ENCODE data around the gene WDR75. TPM values are rescaled to one million over a fixed set of nuclear protein-coding genes. Genes with fewer than 3 reads are reported as not detected.

WDR75 gene
- total RNA-seq, 1 experiment from 2014 or later: 70.2 TPM

DNA sequence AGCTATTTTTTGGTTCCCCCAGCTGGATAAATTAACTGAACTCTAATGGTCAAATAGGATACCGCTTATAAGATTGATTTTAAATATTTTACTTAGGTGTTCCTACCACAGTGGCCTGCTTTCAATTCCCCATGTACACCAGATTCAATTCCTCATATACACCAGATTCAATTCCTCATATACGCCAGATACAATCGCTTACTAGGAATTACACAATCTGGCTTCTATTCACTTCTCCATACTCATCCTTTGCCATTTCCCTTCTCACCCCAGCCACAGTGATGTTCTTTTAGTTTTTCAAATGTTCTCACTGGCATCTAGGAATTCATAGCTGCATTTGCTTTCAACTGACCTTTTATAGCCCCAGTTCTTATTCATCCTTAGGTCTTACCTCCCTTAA lies 72.8 kb downstream of the WDR75 start:
- ChIA-PET RAD21 (ENCODE audit: low non-redundant PET in 1 of 2, low total read pairs in 2 of 2, uncharacterized antibody in 2 of 2, unreplicated experiment in 2 of 2) (no interaction called here), POLR2A (no interaction called here), CTCF (no interaction called here)
- DNase-seq (ENCODE audit: low read depth, low spot score) (no peak), ATAC-seq (no peak)
- Histone ChIP-seq H4K20me1 (ENCODE audit: insufficient read depth) (no peaks in the 10 kb centered on the region), H3K9me3 (ENCODE audit: control insufficient read depth in 1 of 2, insufficient read depth in 1 of 2, low read depth in 1 of 2, low read length in 2 of 2) (no peaks in the 10 kb centered on the region), H3K4me1 (ENCODE audit: control insufficient read depth in 1 of 2, insufficient read depth in 2 of 2, low read length in 2 of 2) (no peaks in the 10 kb centered on the region), H3K9ac (ENCODE audit: low read length) (no peak overlapping the region), H3K4me2 (ENCODE audit: low read length) (no peak overlapping the region), H3K9me2 (ENCODE audit: insufficient read depth) (no peaks in the 10 kb centered on the region), H3K36me3 (ENCODE audit: control insufficient read depth in 1 of 2, insufficient read depth in 2 of 2, low read length in 2 of 2) (no peaks in the 10 kb centered on the region), H3K27ac (ENCODE audit: low read depth, low read length) (no peak overlapping the region), H2AFZ (ENCODE audit: low read depth, low read length, poor library complexity, severe bottlenecking) (no peak overlapping the region), H3K27me3 (ENCODE audit: insufficient read depth, low read length) (no peaks in the 10 kb centered on the region), H3K79me2 (ENCODE audit: insufficient read depth, low read length) (no peaks in the 10 kb centered on the region), H3K4me3 (replicated peaks in 1 of 2; ENCODE audit: low read depth in 1 of 2, low read length in 2 of 2) (no peak overlapping the region)
- intact Hi-C loops (cut with micrococcal nuclease): no loop called here
- no TSS peak for BruUV-seq (replicated peaks)
- TF ChIP-seq EGR1 (IDR thresholded peaks at IDR 0.05; ENCODE audit: low read depth) (no peak), FOSL1 (IDR thresholded peaks at IDR 0.05; ENCODE audit: low read depth) (no peak), TCF7L2 (IDR thresholded peaks at IDR 0.05; ENCODE audit: borderline replicate concordance, extremely low read depth, insufficient read depth, insufficient read length) (no peak), JUND (IDR thresholded peaks at IDR 0.05) (no peak), RAD21 (IDR thresholded peaks at IDR 0.05; ENCODE audit: low read depth) (no peak), EZH2 (IDR thresholded peaks at IDR 0.05) (no peak), POLR2AphosphoS5 (IDR thresholded peaks at IDR 0.05; ENCODE audit: low read depth, low read length) (no peak), CBX3 (IDR thresholded peaks at IDR 0.05; ENCODE audit: low read depth) (no peak), SRF (IDR thresholded peaks at IDR 0.05; ENCODE audit: low read depth) (no peak), CEBPB (IDR thresholded peaks at IDR 0.05; ENCODE audit: low read depth) (no peak), SIN3A (IDR thresholded peaks at IDR 0.05; ENCODE audit: low read depth) (no peak), REST (IDR thresholded peaks at IDR 0.05; ENCODE audit: low read depth) (no peak), ELF1 (IDR thresholded peaks at IDR 0.05; ENCODE audit: borderline replicate concordance, low read depth) (no peak), SP1 (IDR thresholded peaks at IDR 0.05; ENCODE audit: low read depth) (no peak), EZH2phosphoT487 (IDR thresholded peaks at IDR 0.05; ENCODE audit: borderline replicate concordance) (no peak), POLR2A (IDR thresholded peaks at IDR 0.05; ENCODE audit: borderline replicate concordance, extremely low read depth, insufficient read depth, insufficient read length) (no peak)
- TF ChIP-seq, protein P1, sequence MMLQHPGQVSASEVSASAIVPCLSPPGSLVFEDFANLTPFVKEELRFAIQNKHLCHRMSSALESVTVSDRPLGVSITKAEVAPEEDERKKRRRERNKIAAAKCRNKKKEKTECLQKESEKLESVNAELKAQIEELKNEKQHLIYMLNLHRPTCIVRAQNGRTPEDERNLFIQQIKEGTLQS (IDR thresholded peaks at IDR 0.05): no peak
- TF ChIP-seq, protein P2, sequence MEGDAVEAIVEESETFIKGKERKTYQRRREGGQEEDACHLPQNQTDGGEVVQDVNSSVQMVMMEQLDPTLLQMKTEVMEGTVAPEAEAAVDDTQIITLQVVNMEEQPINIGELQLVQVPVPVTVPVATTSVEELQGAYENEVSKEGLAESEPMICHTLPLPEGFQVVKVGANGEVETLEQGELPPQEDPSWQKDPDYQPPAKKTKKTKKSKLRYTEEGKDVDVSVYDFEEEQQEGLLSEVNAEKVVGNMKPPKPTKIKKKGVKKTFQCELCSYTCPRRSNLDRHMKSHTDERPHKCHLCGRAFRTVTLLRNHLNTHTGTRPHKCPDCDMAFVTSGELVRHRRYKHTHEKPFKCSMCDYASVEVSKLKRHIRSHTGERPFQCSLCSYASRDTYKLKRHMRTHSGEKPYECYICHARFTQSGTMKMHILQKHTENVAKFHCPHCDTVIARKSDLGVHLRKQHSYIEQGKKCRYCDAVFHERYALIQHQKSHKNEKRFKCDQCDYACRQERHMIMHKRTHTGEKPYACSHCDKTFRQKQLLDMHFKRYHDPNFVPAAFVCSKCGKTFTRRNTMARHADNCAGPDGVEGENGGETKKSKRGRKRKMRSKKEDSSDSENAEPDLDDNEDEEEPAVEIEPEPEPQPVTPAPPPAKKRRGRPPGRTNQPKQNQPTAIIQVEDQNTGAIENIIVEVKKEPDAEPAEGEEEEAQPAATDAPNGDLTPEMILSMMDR (IDR thresholded peaks at IDR 0.05 in 2 of 3, conservative IDR thresholded peaks at IDR 0.05 in 1 of 3; ENCODE audit: borderline replicate concordance in 1 of 3, insufficient read depth in 1 of 3, low read depth in 2 of 3, low read length in 2 of 3): no peak
- TF ChIP-seq, protein P3, sequence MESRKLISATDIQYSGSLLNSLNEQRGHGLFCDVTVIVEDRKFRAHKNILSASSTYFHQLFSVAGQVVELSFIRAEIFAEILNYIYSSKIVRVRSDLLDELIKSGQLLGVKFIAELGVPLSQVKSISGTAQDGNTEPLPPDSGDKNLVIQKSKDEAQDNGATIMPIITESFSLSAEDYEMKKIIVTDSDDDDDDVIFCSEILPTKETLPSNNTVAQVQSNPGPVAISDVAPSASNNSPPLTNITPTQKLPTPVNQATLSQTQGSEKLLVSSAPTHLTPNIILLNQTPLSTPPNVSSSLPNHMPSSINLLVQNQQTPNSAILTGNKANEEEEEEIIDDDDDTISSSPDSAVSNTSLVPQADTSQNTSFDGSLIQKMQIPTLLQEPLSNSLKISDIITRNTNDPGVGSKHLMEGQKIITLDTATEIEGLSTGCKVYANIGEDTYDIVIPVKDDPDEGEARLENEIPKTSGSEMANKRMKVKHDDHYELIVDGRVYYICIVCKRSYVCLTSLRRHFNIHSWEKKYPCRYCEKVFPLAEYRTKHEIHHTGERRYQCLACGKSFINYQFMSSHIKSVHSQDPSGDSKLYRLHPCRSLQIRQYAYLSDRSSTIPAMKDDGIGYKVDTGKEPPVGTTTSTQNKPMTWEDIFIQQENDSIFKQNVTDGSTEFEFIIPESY (IDR thresholded peaks at IDR 0.05; ENCODE audit: extremely low read depth, insufficient replicate concordance, low read length): no peak
- TF ChIP-seq, protein P4, sequence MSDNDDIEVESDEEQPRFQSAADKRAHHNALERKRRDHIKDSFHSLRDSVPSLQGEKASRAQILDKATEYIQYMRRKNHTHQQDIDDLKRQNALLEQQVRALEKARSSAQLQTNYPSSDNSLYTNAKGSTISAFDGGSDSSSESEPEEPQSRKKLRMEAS (IDR thresholded peaks at IDR 0.05): no peak
